HepG2 (cell line): Measurements from ENCODE around the gene SLC8A2. TPM values are rescaled to one million over a fixed set of nuclear protein-coding genes. Genes with fewer than 3 reads are reported as not detected.

Experiments used
- ATAC-seq: fragments of 200-7000 bp; cut with Tn5 transposase; 3 replicates; pipeline ENCODE4 v1.9.1; 2020; ENCODE audit warnings: mild to moderate bottlenecking, moderate library complexity
- BruUV-seq: library from RNA; stranded (reverse); fragments of 400-500 nt; replicated peaks from 2 replicates; lab custom pipeline; 2021; lab: Mats Ljungman, UMichigan
- CTCF ChIA-PET: fragments of 300-600 bp; formaldehyde crosslinking; extraction: SDS; loops from one replicate; lab custom pipeline; 2021; ENCODE audit warnings: low total read pairs, inconsistent platforms, low intra/inter-chr PET ratio; lab: Yijun Ruan, JAX
- POLR2A ChIA-PET: fragments of 350-600 bp; sonication (Branson Sonifier 250); formaldehyde crosslinking; loops from one replicate; lab custom pipeline; 2020; ENCODE audit warnings: antibody characterized with exemption, inconsistent platforms; lab: Yijun Ruan, JAX
- DNase-seq: peaks from one replicate; pipeline ENCODE4 v3.0.0-alpha.2; 2015; ENCODE audit warnings: low spot score
- FAIRE-seq: peaks from 3 replicates; lab custom pipeline; 2011; peaks lifted over from hg19 to GRCh38; lab: Jason Lieb, UNC
- H2AFZ ChIP-seq: one replicate; pipeline ENCODE4 v1.6.1; 2011; ENCODE audit warnings: low read length, inconsistent platforms
- H3K27ac ChIP-seq: fragments of 300-600 bp; 3 replicates; pipeline ENCODE4 v1.8.0; 2011; ENCODE audit warnings: mixed run types, mild to moderate bottlenecking, mixed read lengths, low read length, inconsistent platforms; ENCODE audit not compliant: insufficient read depth; ENCODE audit errors: extremely low read length
- H3K27me3 ChIP-seq, 2 experiments: fragments of 200-600 bp in 1 of 2; 2 replicates in 1 of 2; 3 replicates in 1 of 2; pipeline versions ENCODE4 v1.6.0 to v1.8.0; 2011; ENCODE audit warnings: low read length in 2 of 2, mild to moderate bottlenecking in 2 of 2, moderate library complexity in 2 of 2, inconsistent platforms in 1 of 2; ENCODE audit not compliant: insufficient read depth in 2 of 2, control insufficient read depth in 1 of 2
- H3K36me3 ChIP-seq, 2 experiments: fragments of 200-600 bp in 1 of 2; replicated peaks in 1 of 2; 2 replicates in 1 of 2; 3 replicates in 1 of 2; pipeline versions ENCODE4 v1.5.1 to v1.8.0; 2011; ENCODE audit warnings: low read length in 2 of 2, inconsistent platforms in 1 of 2; ENCODE audit not compliant: insufficient read depth in 2 of 2, control insufficient read depth in 1 of 2
- H3K4me1 ChIP-seq: 2 replicates; pipeline ENCODE4 v1.5.1; 2012; ENCODE audit warnings: low read length, inconsistent platforms; ENCODE audit not compliant: insufficient read depth
- H3K4me2 ChIP-seq: 2 replicates; pipeline ENCODE4 v1.6.0; 2011; ENCODE audit warnings: low read depth, low read length, inconsistent platforms
- H3K4me3 ChIP-seq, 3 experiments: fragments of 200-600 bp in 1 of 3; sonication (generic), shearing (Covaris generic) in 1 of 3; replicated peaks in 1 of 3; 2 replicates each; pipeline ENCODE4 v1.5.1; 2011 to 2016; ENCODE audit warnings: low read length in 3 of 3, inconsistent platforms in 2 of 3, low read depth in 2 of 3, mild to moderate bottlenecking in 2 of 3, control low read depth in 1 of 3, mixed read lengths in 1 of 3; ENCODE audit not compliant: insufficient read depth in 1 of 3
- H3K79me2 ChIP-seq: one replicate; pipeline ENCODE4 v1.6.1; 2011; ENCODE audit warnings: low read length, inconsistent platforms; ENCODE audit not compliant: insufficient read depth
- H3K9ac ChIP-seq: 2 replicates; pipeline ENCODE4 v1.6.0; 2011; ENCODE audit warnings: mild to moderate bottlenecking, low read depth, low read length, inconsistent platforms; ENCODE audit not compliant: insufficient read depth
- H3K9me3 ChIP-seq: 2 replicates; pipeline ENCODE4 v1.5.1; 2012; ENCODE audit warnings: mild to moderate bottlenecking, low read length
- H4K20me1 ChIP-seq: 2 replicates; pipeline ENCODE4 v1.6.0; 2011; ENCODE audit warnings: inconsistent platforms, mild to moderate bottlenecking, low read length, moderate library complexity; ENCODE audit not compliant: insufficient read depth
- BCL6 ChIP-seq: IDR thresholded peaks from 2 replicates; pipeline ENCODE4 v1.6.1; 2016; ENCODE audit warnings: missing genetic modification reagents, missing compliant biosample characterization
- DNMT1 ChIP-seq: sonication (generic); formaldehyde crosslinking; IDR thresholded peaks from 2 replicates; pipeline ENCODE4 v1.5.1; 2020; ENCODE audit warnings: mild to moderate bottlenecking, missing genetic modification reagents
- FOXO1 ChIP-seq: sonication (generic); formaldehyde crosslinking; IDR thresholded peaks from 2 replicates; pipeline ENCODE4 v1.4.0; 2020; ENCODE audit warnings: missing genetic modification reagents
- KDM2A ChIP-seq: sonication (generic); formaldehyde crosslinking; IDR thresholded peaks from 2 replicates; pipeline ENCODE4 v1.4.0; 2020; ENCODE audit warnings: low read depth, missing genetic modification reagents, borderline replicate concordance
- NONO ChIP-seq, 2 experiments: fragments of 450-650 bp in 1 of 2; sonication (generic) in 1 of 2; formaldehyde crosslinking in 1 of 2; IDR thresholded peaks in 1 of 2; conservative IDR thresholded peaks in 1 of 2; 2 replicates each; pipeline versions ENCODE4 v1.6.1 to v1.8.0; 2017 to 2022; ENCODE audit warnings: mild to moderate bottlenecking in 1 of 2, missing genetic modification reagents in 1 of 2, moderate library complexity in 1 of 2
- POLR2AphosphoS2 ChIP-seq: IDR thresholded peaks from 2 replicates; pipeline ENCODE4 v1.6.1; 2011; ENCODE audit warnings: low read depth, low read length, improper control_type of control experiment
- RBFOX2 ChIP-seq: fragments of 200-400 bp; formaldehyde crosslinking; IDR thresholded peaks from 2 replicates; pipeline ENCODE4 v1.6.1; 2017; ENCODE audit warnings: low read depth, mild to moderate bottlenecking, low read length
- ZBTB7B ChIP-seq: sonication (generic); formaldehyde crosslinking; IDR thresholded peaks from 2 replicates; pipeline ENCODE4 v1.4.0; 2020; ENCODE audit warnings: missing genetic modification reagents
- WGBS: methylation state at CpG from one replicate; pipeline ENCODE4 v1.1.6; 2017; ENCODE audit warnings: low lambda C conversion rate; 5-methylcytosine and 5-hydroxymethylcytosine counted together
- in situ Hi-C: cut with HindIII; loops from 2 replicates; pipeline ENCODE4 v1.10.0; 2017; ENCODE audit warnings: low pct_unique_long_range_greater_than_20kb; ENCODE audit not compliant: extremely low pct_ligation_motif_present
- intact Hi-C: fragments of 100-400 bp; cut with micrococcal nuclease; formaldehyde crosslinking; loops from one replicate; pipeline ENCODE4 v1.10.0; 2022; ENCODE audit not compliant: unreplicated experiment
- polyA plus RNA-seq, 8 experiments: library from polyadenylated mRNA; depleted of rRNA in 3 of 8; stranded (reverse) in 7 of 8; unstranded in 1 of 8; fragments of >200 nt; fragmentation: Illumina TruSeq in 4 of 8; extraction: Trizol in 4 of 8; gene quantifications; 2 replicates each; pipeline versions ENCODE4 v1.2.1 to v1.2.3, GENCODE V29; 2011 to 2016; ENCODE audit warnings: low read depth in 4 of 8, missing spikeins in 1 of 8, mixed read lengths in 1 of 8; ENCODE audit not compliant: insufficient read depth in 1 of 8
- total RNA-seq, 5 experiments: library from RNA; depleted of rRNA; stranded (reverse); fragments of >200 nt; fragmentation: Illumina TruSeq; extraction: Trizol; gene quantifications; 2 replicates each; pipeline ENCODE4 v1.2.3, GENCODE V29; 2016; ENCODE audit warnings: low read depth in 1 of 5
- TF ChIP-seq, protein P1 (sequence below): sonication (generic); formaldehyde crosslinking; IDR thresholded peaks from 2 replicates; pipeline ENCODE4 v1.4.0; 2020; ENCODE audit warnings: missing genetic modification reagents
- TF ChIP-seq, protein P2 (sequence below): sonication (generic); formaldehyde crosslinking; IDR thresholded peaks from 2 replicates; pipeline ENCODE4 v1.4.0; 2020; ENCODE audit warnings: missing genetic modification reagents, borderline replicate concordance
- TF ChIP-seq, protein P3 (sequence below): sonication (generic); formaldehyde crosslinking; IDR thresholded peaks from 2 replicates; pipeline ENCODE4 v1.9.0; 2021; ENCODE audit warnings: missing genetic modification reagents, borderline replicate concordance

Gene SLC8A2
- total and polyA plus RNA-seq, 2 of the 13 experiments (the other 11 are each of a cell fraction or from before 2014, with no cell fraction given): 0.02 TPM; not detected in 1

DNA sequence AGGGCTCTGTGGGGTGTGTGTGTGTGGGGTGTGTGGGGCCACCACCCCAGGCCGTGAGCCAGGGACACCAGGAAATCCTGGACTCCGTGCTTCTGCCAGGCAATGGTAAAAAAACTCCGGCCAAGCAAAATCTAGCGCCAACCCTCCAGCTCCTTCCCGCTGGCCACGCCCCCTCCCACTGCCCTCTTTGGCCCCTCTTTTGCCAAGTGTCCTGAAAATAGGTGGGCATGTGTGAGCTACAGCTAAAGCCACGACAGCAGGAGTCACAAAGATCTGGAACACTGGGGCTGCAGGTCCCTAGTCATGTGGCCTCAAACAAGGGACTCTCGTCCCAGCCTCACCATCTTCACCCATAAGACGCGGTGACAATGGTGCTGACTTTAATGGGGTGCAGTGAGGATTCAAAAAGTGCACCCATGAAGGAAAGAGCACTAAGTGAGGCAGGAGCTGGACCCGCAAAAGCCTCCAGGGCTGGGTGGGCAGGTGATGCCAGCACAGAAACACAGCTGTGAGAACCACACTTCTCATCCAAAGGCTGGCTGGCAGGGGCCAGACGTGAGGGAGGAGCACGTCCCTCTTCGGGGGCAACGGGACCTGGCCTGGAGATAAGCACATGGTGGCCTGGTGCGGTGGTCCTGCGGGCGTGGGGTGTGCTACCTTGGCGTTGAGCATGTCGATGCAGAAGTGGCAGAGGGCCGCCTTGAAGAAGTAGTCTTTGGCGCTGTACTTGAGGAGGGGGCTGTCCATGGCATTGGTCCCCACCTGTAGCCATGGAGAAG, 19.9 kb upstream of the SLC8A2 start:
- no TSS peak for BruUV-seq

More for the DNA sequence above, 19.9 kb upstream of the SLC8A2 start:
- Histone ChIP-seq H2AFZ (no peak overlapping the region), H3K4me1 (no peaks in the 10 kb centered on the region), H4K20me1 (no peaks in the 10 kb centered on the region), H3K4me3 (no peak overlapping the region), H3K9me3 (no peaks in the 10 kb centered on the region), H3K79me2 (no peaks in the 10 kb centered on the region), H3K4me2 (no peak overlapping the region), H3K36me3 (peaks cover 17 to 19% of the 10 kb centered on the region in 2 experiments; a peak in 4 of 5 replicates), H3K27me3 (no peaks in the 10 kb centered on the region), H3K27ac (no peak overlapping the region), H3K9ac (no peak overlapping the region)
- ATAC-seq (no peak), DNase-seq (no peak), FAIRE-seq (no peak)
- TF ChIP-seq RBFOX2 (0 out of 2 replicates have a peak, but pooled peaks have one; percentile 4), DNMT1 (CRISPR knock-in tag) (no peak), ZBTB7B (CRISPR knock-in tag) (no peak), POLR2AphosphoS2 (no peak), BCL6 (CRISPR knock-in tag) (no peak), KDM2A (CRISPR knock-in tag) (no peak), NONO (IDR thresholded peaks at IDR 0.05) (no peak), NONO (CRISPR knock-in tag; conservative IDR thresholded peaks at IDR 0.05) (no peak), FOXO1 (CRISPR knock-in tag) (no peak)
- TF ChIP-seq, protein P1, sequence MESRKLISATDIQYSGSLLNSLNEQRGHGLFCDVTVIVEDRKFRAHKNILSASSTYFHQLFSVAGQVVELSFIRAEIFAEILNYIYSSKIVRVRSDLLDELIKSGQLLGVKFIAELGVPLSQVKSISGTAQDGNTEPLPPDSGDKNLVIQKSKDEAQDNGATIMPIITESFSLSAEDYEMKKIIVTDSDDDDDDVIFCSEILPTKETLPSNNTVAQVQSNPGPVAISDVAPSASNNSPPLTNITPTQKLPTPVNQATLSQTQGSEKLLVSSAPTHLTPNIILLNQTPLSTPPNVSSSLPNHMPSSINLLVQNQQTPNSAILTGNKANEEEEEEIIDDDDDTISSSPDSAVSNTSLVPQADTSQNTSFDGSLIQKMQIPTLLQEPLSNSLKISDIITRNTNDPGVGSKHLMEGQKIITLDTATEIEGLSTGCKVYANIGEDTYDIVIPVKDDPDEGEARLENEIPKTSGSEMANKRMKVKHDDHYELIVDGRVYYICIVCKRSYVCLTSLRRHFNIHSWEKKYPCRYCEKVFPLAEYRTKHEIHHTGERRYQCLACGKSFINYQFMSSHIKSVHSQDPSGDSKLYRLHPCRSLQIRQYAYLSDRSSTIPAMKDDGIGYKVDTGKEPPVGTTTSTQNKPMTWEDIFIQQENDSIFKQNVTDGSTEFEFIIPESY (CRISPR knock-in tag): 0 out of 2 replicates have a peak, but pooled peaks have one; percentile 9
- TF ChIP-seq, protein P2, sequence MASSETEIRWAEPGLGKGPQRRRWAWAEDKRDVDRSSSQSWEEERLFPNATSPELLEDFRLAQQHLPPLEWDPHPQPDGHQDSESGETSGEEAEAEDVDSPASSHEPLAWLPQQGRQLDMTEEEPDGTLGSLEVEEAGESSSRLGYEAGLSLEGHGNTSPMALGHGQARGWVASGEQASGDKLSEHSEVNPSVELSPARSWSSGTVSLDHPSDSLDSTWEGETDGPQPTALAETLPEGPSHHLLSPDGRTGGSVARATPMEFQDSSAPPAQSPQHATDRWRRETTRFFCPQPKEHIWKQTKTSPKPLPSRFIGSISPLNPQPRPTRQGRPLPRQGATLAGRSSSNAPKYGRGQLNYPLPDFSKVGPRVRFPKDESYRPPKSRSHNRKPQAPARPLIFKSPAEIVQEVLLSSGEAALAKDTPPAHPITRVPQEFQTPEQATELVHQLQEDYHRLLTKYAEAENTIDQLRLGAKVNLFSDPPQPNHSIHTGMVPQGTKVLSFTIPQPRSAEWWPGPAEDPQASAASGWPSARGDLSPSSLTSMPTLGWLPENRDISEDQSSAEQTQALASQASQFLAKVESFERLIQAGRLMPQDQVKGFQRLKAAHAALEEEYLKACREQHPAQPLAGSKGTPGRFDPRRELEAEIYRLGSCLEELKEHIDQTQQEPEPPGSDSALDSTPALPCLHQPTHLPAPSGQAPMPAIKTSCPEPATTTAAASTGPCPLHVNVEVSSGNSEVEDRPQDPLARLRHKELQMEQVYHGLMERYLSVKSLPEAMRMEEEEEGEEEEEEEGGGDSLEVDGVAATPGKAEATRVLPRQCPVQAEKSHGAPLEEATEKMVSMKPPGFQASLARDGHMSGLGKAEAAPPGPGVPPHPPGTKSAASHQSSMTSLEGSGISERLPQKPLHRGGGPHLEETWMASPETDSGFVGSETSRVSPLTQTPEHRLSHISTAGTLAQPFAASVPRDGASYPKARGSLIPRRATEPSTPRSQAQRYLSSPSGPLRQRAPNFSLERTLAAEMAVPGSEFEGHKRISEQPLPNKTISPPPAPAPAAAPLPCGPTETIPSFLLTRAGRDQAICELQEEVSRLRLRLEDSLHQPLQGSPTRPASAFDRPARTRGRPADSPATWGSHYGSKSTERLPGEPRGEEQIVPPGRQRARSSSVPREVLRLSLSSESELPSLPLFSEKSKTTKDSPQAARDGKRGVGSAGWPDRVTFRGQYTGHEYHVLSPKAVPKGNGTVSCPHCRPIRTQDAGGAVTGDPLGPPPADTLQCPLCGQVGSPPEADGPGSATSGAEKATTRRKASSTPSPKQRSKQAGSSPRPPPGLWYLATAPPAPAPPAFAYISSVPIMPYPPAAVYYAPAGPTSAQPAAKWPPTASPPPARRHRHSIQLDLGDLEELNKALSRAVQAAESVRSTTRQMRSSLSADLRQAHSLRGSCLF: no peak
- TF ChIP-seq, protein P3, sequence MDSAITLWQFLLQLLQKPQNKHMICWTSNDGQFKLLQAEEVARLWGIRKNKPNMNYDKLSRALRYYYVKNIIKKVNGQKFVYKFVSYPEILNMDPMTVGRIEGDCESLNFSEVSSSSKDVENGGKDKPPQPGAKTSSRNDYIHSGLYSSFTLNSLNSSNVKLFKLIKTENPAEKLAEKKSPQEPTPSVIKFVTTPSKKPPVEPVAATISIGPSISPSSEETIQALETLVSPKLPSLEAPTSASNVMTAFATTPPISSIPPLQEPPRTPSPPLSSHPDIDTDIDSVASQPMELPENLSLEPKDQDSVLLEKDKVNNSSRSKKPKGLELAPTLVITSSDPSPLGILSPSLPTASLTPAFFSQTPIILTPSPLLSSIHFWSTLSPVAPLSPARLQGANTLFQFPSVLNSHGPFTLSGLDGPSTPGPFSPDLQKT (CRISPR knock-in tag): no peak
- ChIA-PET POLR2A (no interaction called here), CTCF (no interaction called here)
- 97% methylated on average over 16 of the region's 22 CpGs for WGBS
- in situ Hi-C loops (no loop called here), intact Hi-C loops (no loop called here)
